Choroid plexus epithelial cell (primary cell): ENCODE data around the gene RAI1.

Experiments
- DNase-seq: peaks from one replicate; pipeline ENCODE4 v3.0.0-alpha.2; 2010; ENCODE audit warnings: low read depth
- H3K4me3 ChIP-seq: 2 replicates; pipeline ENCODE4 v1.5.1; 2011; ENCODE audit warnings: low read depth, mild to moderate bottlenecking, control low read depth, low read length, moderate library complexity
- CTCF ChIP-seq: conservative IDR thresholded peaks from 2 replicates; pipeline ENCODE4 v1.5.1; 2011; ENCODE audit warnings: low read depth, mild to moderate bottlenecking, control low read depth, inconsistent platforms, low read length, moderate library complexity

The RAI1 gene

GRCh38 chr17:17770632-17771044, 89.4 kb downstream of the RAI1 start:
- H3K4me3 ChIP-seq, result no peak overlapping the region
- no peak for DNase-seq
- TF ChIP-seq CTCF, result no peak

- H3K4me3 ChIP-seq, result no peak overlapping the region
- TF ChIP-seq CTCF, result no peak
- no peak for DNase-seq
Observed at GRCh38 chr17:17771498-17772201, 90.4 kb downstream of the RAI1 start.

GRCh38 chr17:17772231-17772630, 91.0 kb downstream of the RAI1 start:
- TF ChIP-seq CTCF, result no peak
- H3K4me3 ChIP-seq, result no peak overlapping the region
- DNase-seq, result no peak

GRCh38 chr17:17774009-17774881, 93.0 kb downstream of the RAI1 start:
- peak; percentile 61 for TF ChIP-seq CTCF
- peak; percentile 45 for DNase-seq
- no peak overlapping the region for H3K4me3 ChIP-seq

GRCh38 chr17:17776889-17777288, 95.6 kb downstream of the RAI1 start:
- TF ChIP-seq CTCF, result no peak
- no peak overlapping the region for H3K4me3 ChIP-seq
- DNase-seq, result no peak

GRCh38 chr17:17778308-17779014, 97.2 kb downstream of the RAI1 start:
- no peak overlapping the region for H3K4me3 ChIP-seq
- DNase-seq, result peak; percentile 78
- no peak for TF ChIP-seq CTCF
